DOHH2 (cell line): ENCODE measurements around the gene MDFI.

Experiments
- H3F3A ChIP-seq: fragments of 200-600 bp; sonication (generic), shearing (Covaris generic); 2 replicates; pipeline ENCODE4 v1.6.0; 2016; ENCODE audit warnings: antibody characterized with exemption, mild to moderate bottlenecking; ENCODE audit not compliant: control insufficient read depth, insufficient read depth
- H3K27ac ChIP-seq: fragments of 200-600 bp; sonication (generic); 2 replicates; pipeline ENCODE4 v1.5.1; 2014; ENCODE audit warnings: low read depth, mild to moderate bottlenecking, low read length, moderate library complexity
- H3K27me3 ChIP-seq: fragments of 200-600 bp; sonication (generic); 2 replicates; pipeline ENCODE4 v1.6.1; 2014; ENCODE audit warnings: mild to moderate bottlenecking, low read length, mixed read lengths; ENCODE audit not compliant: control insufficient read depth
- H3K36me3 ChIP-seq: fragments of 200-600 bp; sonication (generic); 2 replicates; pipeline ENCODE4 v1.6.1; 2014; ENCODE audit warnings: mild to moderate bottlenecking, low read length, moderate library complexity, mixed read lengths; ENCODE audit not compliant: control insufficient read depth
- H3K4me1 ChIP-seq: fragments of 200-600 bp; sonication (generic); 2 replicates; pipeline ENCODE4 v1.6.1; 2014; ENCODE audit warnings: mild to moderate bottlenecking, low read length, mixed read lengths; ENCODE audit not compliant: control insufficient read depth
- H3K4me2 ChIP-seq: fragments of 200-600 bp; sonication (generic); 2 replicates; pipeline ENCODE4 v1.6.0; 2014; ENCODE audit warnings: mild to moderate bottlenecking, low read length, moderate library complexity
- H3K4me3 ChIP-seq: fragments of 200-600 bp; sonication (generic); 2 replicates; pipeline ENCODE4 v1.5.1; 2014; ENCODE audit warnings: mild to moderate bottlenecking, low read length, mixed read lengths
- H3K79me2 ChIP-seq: fragments of 200-600 bp; sonication (generic); 2 replicates; pipeline ENCODE4 v1.6.1; 2014; ENCODE audit warnings: mild to moderate bottlenecking, low read length, mixed read lengths; ENCODE audit not compliant: control insufficient read depth
- H3K9me2 ChIP-seq: fragments of 200-600 bp; sonication (generic); replicated peaks from 2 replicates; pipeline ENCODE4 v1.6.1; 2014; ENCODE audit warnings: mild to moderate bottlenecking, low read length, mixed read lengths; ENCODE audit not compliant: control insufficient read depth
- H3K9me3 ChIP-seq: fragments of 200-600 bp; sonication (generic); 2 replicates; pipeline ENCODE4 v1.6.1; 2014; ENCODE audit warnings: antibody characterized with exemption, low read length, mixed read lengths; ENCODE audit not compliant: control insufficient read depth, insufficient read depth
- H4K20me1 ChIP-seq: fragments of 200-600 bp; sonication (generic); 2 replicates; pipeline ENCODE4 v1.6.0; 2014; ENCODE audit warnings: low read depth, mild to moderate bottlenecking, antibody characterized with exemption, low read length, moderate library complexity; ENCODE audit not compliant: control insufficient read depth, insufficient read depth
- EZH2phosphoT487 ChIP-seq: fragments of 200-600 bp; sonication (generic); IDR thresholded peaks from 2 replicates; pipeline ENCODE4 v1.6.1; 2017; ENCODE audit warnings: borderline replicate concordance, mild to moderate bottlenecking, antibody characterized with exemption, low read length, moderate library complexity, mixed read lengths
- TF ChIP-seq, protein P1 (sequence below): fragments of 200-600 bp; sonication (generic); IDR thresholded peaks from one replicate; pipeline ENCODE4 v1.5.1; 2014; ENCODE audit warnings: antibody characterized with exemption, mild to moderate bottlenecking, low read depth, low read length; ENCODE audit not compliant: poor library complexity, severe bottlenecking

The MDFI gene

DNA sequence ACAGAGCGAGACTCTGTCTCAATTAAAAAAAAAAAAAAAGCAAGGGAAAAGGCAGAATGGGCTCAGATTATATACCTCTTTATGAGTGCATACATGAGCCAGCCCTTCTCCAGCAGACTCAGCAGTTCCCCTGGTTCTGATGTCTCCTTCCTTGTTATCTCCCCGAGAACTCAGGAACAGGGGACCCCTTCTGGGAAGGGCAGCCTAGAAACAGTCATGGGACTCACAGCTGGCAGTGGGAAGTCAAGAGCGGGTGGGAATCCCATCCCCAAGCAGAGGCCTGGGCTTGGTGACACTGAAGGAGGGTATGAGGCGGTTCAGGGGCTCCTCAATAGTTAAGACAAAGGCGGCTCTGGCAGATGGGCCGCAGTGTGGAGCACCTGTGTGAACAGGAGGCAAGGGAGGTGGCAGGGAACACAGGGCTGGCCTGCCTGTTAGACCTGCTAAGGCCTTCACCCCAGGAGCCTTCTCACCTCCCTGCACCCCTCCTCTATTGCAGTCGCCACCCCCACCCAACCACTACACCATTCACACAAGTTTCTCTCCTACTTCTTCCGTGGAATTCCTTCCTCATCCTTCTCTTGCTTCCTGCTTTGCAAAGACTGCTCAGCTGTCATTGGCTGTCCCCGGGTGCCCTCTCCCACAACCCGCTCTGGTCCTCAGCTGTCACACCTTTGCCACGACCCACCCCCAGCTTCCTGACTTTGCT is 29.7 kb upstream of the MDFI start:
- no peak overlapping the region for H3K4me3 ChIP-seq
- H4K20me1 ChIP-seq, result no peaks in the 10 kb centered on the region
- no peak overlapping the region for H3K4me2 ChIP-seq
- no peaks in the 10 kb centered on the region for H3K9me2 ChIP-seq
- TF ChIP-seq EZH2phosphoT487, result no peak
- TF ChIP-seq, protein P1, sequence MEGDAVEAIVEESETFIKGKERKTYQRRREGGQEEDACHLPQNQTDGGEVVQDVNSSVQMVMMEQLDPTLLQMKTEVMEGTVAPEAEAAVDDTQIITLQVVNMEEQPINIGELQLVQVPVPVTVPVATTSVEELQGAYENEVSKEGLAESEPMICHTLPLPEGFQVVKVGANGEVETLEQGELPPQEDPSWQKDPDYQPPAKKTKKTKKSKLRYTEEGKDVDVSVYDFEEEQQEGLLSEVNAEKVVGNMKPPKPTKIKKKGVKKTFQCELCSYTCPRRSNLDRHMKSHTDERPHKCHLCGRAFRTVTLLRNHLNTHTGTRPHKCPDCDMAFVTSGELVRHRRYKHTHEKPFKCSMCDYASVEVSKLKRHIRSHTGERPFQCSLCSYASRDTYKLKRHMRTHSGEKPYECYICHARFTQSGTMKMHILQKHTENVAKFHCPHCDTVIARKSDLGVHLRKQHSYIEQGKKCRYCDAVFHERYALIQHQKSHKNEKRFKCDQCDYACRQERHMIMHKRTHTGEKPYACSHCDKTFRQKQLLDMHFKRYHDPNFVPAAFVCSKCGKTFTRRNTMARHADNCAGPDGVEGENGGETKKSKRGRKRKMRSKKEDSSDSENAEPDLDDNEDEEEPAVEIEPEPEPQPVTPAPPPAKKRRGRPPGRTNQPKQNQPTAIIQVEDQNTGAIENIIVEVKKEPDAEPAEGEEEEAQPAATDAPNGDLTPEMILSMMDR, result no peak
- H3F3A ChIP-seq, result no peaks in the 10 kb centered on the region
- H3K4me1 ChIP-seq, result no peaks in the 10 kb centered on the region
- H3K9me3 ChIP-seq, result no peaks in the 10 kb centered on the region
- no peaks in the 10 kb centered on the region for H3K36me3 ChIP-seq
- H3K27me3 ChIP-seq, result peaks cover 9% of the 10 kb centered on the region
- H3K79me2 ChIP-seq, result no peaks in the 10 kb centered on the region
- H3K27ac ChIP-seq, result no peak overlapping the region

- Histone ChIP-seq H3F3A (no peaks in the 10 kb centered on the region), H3K79me2 (no peaks in the 10 kb centered on the region), H3K4me3 (no peak overlapping the region), H3K27ac (no peak overlapping the region), H4K20me1 (no peaks in the 10 kb centered on the region), H3K27me3 (peaks cover 14% of the 10 kb centered on the region), H3K36me3 (no peaks in the 10 kb centered on the region), H3K4me2 (no peak overlapping the region), H3K9me3 (no peaks in the 10 kb centered on the region), H3K4me1 (no peaks in the 10 kb centered on the region), H3K9me2 (no peaks in the 10 kb centered on the region)
- no peak for TF ChIP-seq EZH2phosphoT487
- TF ChIP-seq, protein P1, result no peak
These were observed 23.6 kb upstream of the MDFI start for GRCh38 chr6:41614715-41615114.

DNA sequence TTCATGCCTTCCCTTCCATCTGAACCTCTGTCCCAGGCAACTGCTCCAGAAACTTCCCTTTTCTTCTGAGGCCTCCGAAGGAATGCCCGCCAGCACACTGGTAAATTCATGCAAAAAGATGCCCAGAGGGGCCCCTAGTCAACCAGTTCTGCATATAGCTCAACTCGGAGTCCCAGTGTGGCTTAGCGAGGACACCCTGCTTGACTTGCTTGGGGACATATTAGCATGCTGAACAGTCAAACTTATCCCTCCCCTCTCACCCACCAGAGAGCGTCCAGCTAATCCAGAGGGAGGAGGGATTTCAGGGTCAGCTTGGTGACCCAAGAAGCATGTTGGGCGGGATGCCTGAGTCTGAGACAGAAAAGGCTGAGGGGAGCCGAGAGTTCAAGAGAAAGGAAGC is 23.0 kb upstream of the MDFI start:
- Histone ChIP-seq H3K36me3 (no peaks in the 10 kb centered on the region), H3K4me3 (no peak overlapping the region), H3F3A (no peaks in the 10 kb centered on the region), H3K4me1 (no peaks in the 10 kb centered on the region), H3K27ac (no peak overlapping the region), H3K79me2 (no peaks in the 10 kb centered on the region), H4K20me1 (no peaks in the 10 kb centered on the region), H3K9me3 (no peaks in the 10 kb centered on the region), H3K4me2 (no peak overlapping the region), H3K27me3 (peaks cover 17% of the 10 kb centered on the region), H3K9me2 (no peaks in the 10 kb centered on the region)
- no peak for TF ChIP-seq EZH2phosphoT487
- TF ChIP-seq, protein P1, result no peak
